Body of pancreas (tissue), 4 donors: ENCODE results near the gene ZNF532. TPM values are rescaled to one million over a fixed set of nuclear protein-coding genes. Genes with fewer than 3 reads are reported as not detected.
A peak's percentile ranks its signal among the peaks of the same experiment; 100 is the strongest.

Experiments
- ATAC-seq: fragments of 150-250 bp; one replicate; pipeline ENCODE4 v1.9.1; 2016
- DNase-seq, 4 donors: peaks; one replicate each; pipeline ENCODE4 v3.0.0-alpha.2; 2019
- H3K27ac ChIP-seq, 4 donors: fragments of 200-600 bp; sonication (generic); 1 replicate in 3 of 4; 2 replicates in 1 of 4; pipeline versions ENCODE4 v1.5.1 to v1.6.1; 2016 to 2019; ENCODE audit warnings: mild to moderate bottlenecking in 1 of 4, mixed read lengths in 1 of 4, moderate library complexity in 1 of 4
- H3K27me3 ChIP-seq, 2 donors: fragments of 200-600 bp; sonication (generic); one replicate each; pipeline ENCODE4 v1.6.0; 2016; ENCODE audit warnings: mild to moderate bottlenecking in 1 of 2
- H3K36me3 ChIP-seq, 2 donors: fragments of 200-600 bp; sonication (generic); replicated peaks in 1 of 2; 2 replicates each; pipeline ENCODE4 v1.5.1; 2016; ENCODE audit warnings: low read depth in 2 of 2; ENCODE audit not compliant: insufficient read depth in 1 of 2
- H3K4me1 ChIP-seq: fragments of 200-600 bp; sonication (generic); one replicate; pipeline ENCODE4 v1.6.0; 2016
- H3K4me3 ChIP-seq, 2 donors: fragments of 200-600 bp; sonication (generic); 1 replicate in 1 of 2; 2 replicates in 1 of 2; pipeline ENCODE4 v1.5.1; 2016 to 2019
- H3K9me3 ChIP-seq, 3 donors: fragments of 200-600 bp; sonication (generic); 1 replicate in 2 of 3; 2 replicates in 1 of 3; pipeline ENCODE4 v1.5.1; 2016
- CTCF ChIP-seq, 7 experiments: fragments of 450-650 bp in 4 of 7; fragments of 200-600 bp in 3 of 7; sonication (generic) in 3 of 7; IDR thresholded peaks; one replicate each; pipeline ENCODE4 v1.5.1; 2016 to 2019; ENCODE audit warnings: antibody characterized with exemption in 7 of 7
- POLR2A ChIP-seq, 3 donors: fragments of 450-650 bp; IDR thresholded peaks; one replicate each; pipeline ENCODE4 v1.6.1; 2016; ENCODE audit warnings: antibody characterized with exemption in 3 of 3, mild to moderate bottlenecking in 2 of 3
- WGBS, 2 donors: methylation state at CpG; one replicate each; pipeline ENCODE4 v1.1.5; 2017; 5-methylcytosine and 5-hydroxymethylcytosine counted together
- intact Hi-C: fragments of 100-400 bp; cut with DNase I; formaldehyde crosslinking; loops from one replicate; pipeline ENCODE4 v1.15.1; 2023
- total RNA-seq, 2 donors: library from RNA; depleted of rRNA; stranded (reverse); fragments of >200 nt; gene quantifications; one replicate each; pipeline ENCODE4 v1.1.0, GENCODE V29; 2016

Gene ZNF532
- total RNA-seq, 2 donors from 2014 or later, result 12.2 to 52.1 TPM

- ATAC-seq (no peak), DNase-seq (no peak)
- Histone ChIP-seq H3K4me1 (peaks cover 5% of the 10 kb centered on the region), H3K27ac (no peak overlapping the region), H3K27me3 (no peaks in the 10 kb centered on the region), H3K9me3 (no peaks in the 10 kb centered on the region), H3K36me3 (no peaks in the 10 kb centered on the region), H3K4me3 (no peak overlapping the region)
- TF ChIP-seq POLR2A (IDR thresholded peaks at IDR 0.05) (no peak), CTCF (IDR thresholded peaks at IDR 0.05) (no peak)
- WGBS, 2 donors, result 70 to 75% methylated on average over 8 to 10 of the region's 10 CpGs
- intact Hi-C loops, result no loop called here
These were observed 112.5 kb downstream of the ZNF532 start for GRCh38 chr18:58977223-58977622.

GRCh38 chr18:58977801-58978200, 113.1 kb downstream of the ZNF532 start:
- peak overlapping the region in 1 of 4 donors; percentile 30 for H3K27ac ChIP-seq
- peaks cover 5% of the 10 kb centered on the region for H3K4me1 ChIP-seq
- TF ChIP-seq POLR2A (IDR thresholded peaks at IDR 0.05), result no peak
- no peak for TF ChIP-seq CTCF (IDR thresholded peaks at IDR 0.05)
- no peaks in the 10 kb centered on the region for H3K9me3 ChIP-seq
- ATAC-seq (no peak), DNase-seq (no peak)
- 53 to 61% methylated on average over 4 of the region's 4 CpGs for WGBS, 2 donors
- H3K27me3 ChIP-seq, result no peaks in the 10 kb centered on the region
- no peaks in the 10 kb centered on the region for H3K36me3 ChIP-seq
- intact Hi-C loops, result no loop called here
- H3K4me3 ChIP-seq, result no peak overlapping the region

GRCh38 chr18:58978916-58979315, 114.2 kb downstream of the ZNF532 start:
- intact Hi-C loops, result no loop called here
- WGBS, 2 donors, result 81 to 88% methylated on average over 8 of the region's 8 CpGs
- Histone ChIP-seq H3K9me3 (no peaks in the 10 kb centered on the region), H3K36me3 (no peaks in the 10 kb centered on the region), H3K27ac (no peak overlapping the region), H3K4me3 (no peak overlapping the region), H3K27me3 (no peaks in the 10 kb centered on the region), H3K4me1 (peaks cover 9% of the 10 kb centered on the region)
- TF ChIP-seq CTCF (IDR thresholded peaks at IDR 0.05), result no peak
- no peak for TF ChIP-seq POLR2A (IDR thresholded peaks at IDR 0.05)
- no peak for DNase-seq
- no peak for ATAC-seq

- H3K4me1 ChIP-seq, result peaks cover 9% of the 10 kb centered on the region
- WGBS, 2 donors, result 66 to 77% methylated on average over 5 to 6 of the region's 6 CpGs
- intact Hi-C loops, result no loop called here
- TF ChIP-seq POLR2A (IDR thresholded peaks at IDR 0.05), result no peak
- TF ChIP-seq CTCF (IDR thresholded peaks at IDR 0.05), result no peak
- ATAC-seq (no peak), DNase-seq (no peak)
- H3K4me3 ChIP-seq, result no peak overlapping the region
- no peaks in the 10 kb centered on the region for H3K36me3 ChIP-seq
- no peak overlapping the region for H3K27ac ChIP-seq
- H3K27me3 ChIP-seq, result no peaks in the 10 kb centered on the region
- no peaks in the 10 kb centered on the region for H3K9me3 ChIP-seq
These were observed 114.9 kb downstream of the ZNF532 start for GRCh38 chr18:58979615-58980014.

GRCh38 chr18:58980991-58981390, 116.3 kb downstream of the ZNF532 start:
- no peak for ATAC-seq
- TF ChIP-seq POLR2A (IDR thresholded peaks at IDR 0.05) (no peak), CTCF (IDR thresholded peaks at IDR 0.05) (no peak)
- Histone ChIP-seq H3K9me3 (no peaks in the 10 kb centered on the region), H3K27me3 (no peaks in the 10 kb centered on the region), H3K4me1 (peaks cover 5% of the 10 kb centered on the region), H3K27ac (no peak overlapping the region), H3K36me3 (no peaks in the 10 kb centered on the region), H3K4me3 (no peak overlapping the region)
- intact Hi-C loops, result no loop called here
- 75 to 79% methylated on average over 4 of the region's 4 CpGs for WGBS, 2 donors
- no peak for DNase-seq
